Naive thymus-derived CD4-positive, alpha-beta T cell (primary cell): Measurements from ENCODE around the gene KCNE4. TPM values are rescaled to one million over a fixed set of nuclear protein-coding genes. Genes with fewer than 3 reads are reported as not detected.

Experiments
- ATAC-seq: fragments of 150-1000 bp; cut with Tn5 transposase; 2 replicates; pipeline ENCODE4 v1.10.0; 2021; ENCODE audit warnings: mild to moderate bottlenecking, moderate library complexity
- CTCF ChIA-PET: fragments of 350-600 bp; sonication (Branson Sonifier 250); formaldehyde crosslinking; loops from one replicate; lab custom pipeline; 2021; ENCODE audit warnings: antibody characterized with exemption; lab: Charles Lee
- POLR2A ChIA-PET: fragments of 350-600 bp; sonication (Branson Sonifier 250); formaldehyde crosslinking; loops from one replicate; lab custom pipeline; 2021; ENCODE audit warnings: antibody characterized with exemption, inconsistent platforms; lab: Charles Lee
- DNase-seq, 9 donors: peaks; one replicate each; pipeline versions ENCODE4 v3.0.0 to v3.0.0-alpha.2; 2020 to 2022; ENCODE audit warnings: mixed read lengths in 1 of 9
- H3K27ac ChIP-seq: one replicate; pipeline ENCODE4 v1.7.0; 2013; ENCODE audit warnings: mild to moderate bottlenecking, low read depth, low read length, moderate library complexity
- H3K27me3 ChIP-seq, 2 donors: one replicate each; pipeline ENCODE4 v1.7.0; 2013; ENCODE audit warnings: low read length in 2 of 2, mild to moderate bottlenecking in 2 of 2, moderate library complexity in 2 of 2; ENCODE audit not compliant: control insufficient read depth in 2 of 2, insufficient read depth in 2 of 2
- H3K36me3 ChIP-seq, 3 experiments: 1 replicate in 2 of 3; 2 replicates in 1 of 3; pipeline ENCODE4 v1.7.0; 2013; ENCODE audit warnings: low read length in 3 of 3, mild to moderate bottlenecking in 3 of 3, moderate library complexity in 1 of 3; ENCODE audit not compliant: insufficient read depth in 3 of 3, control insufficient read depth in 2 of 3
- H3K4me1 ChIP-seq, 2 donors: one replicate each; pipeline ENCODE4 v1.7.0; 2013; ENCODE audit warnings: low read length in 2 of 2, mild to moderate bottlenecking in 2 of 2, moderate library complexity in 1 of 2; ENCODE audit not compliant: control insufficient read depth in 2 of 2, insufficient read depth in 2 of 2
- H3K4me3 ChIP-seq: 2 replicates; pipeline ENCODE4 v1.7.0; 2013; ENCODE audit warnings: mild to moderate bottlenecking, low read length
- H3K9me3 ChIP-seq, 3 experiments: 1 replicate in 2 of 3; 2 replicates in 1 of 3; pipeline ENCODE4 v1.7.0; 2013; ENCODE audit warnings: low read length in 3 of 3; ENCODE audit not compliant: control insufficient read depth in 2 of 3
- H3K27ac Mint-ChIP-seq, 9 donors: one replicate each; pipeline ENCODE4 v1.8.0; 2020 to 2022; ENCODE audit warnings: mixed read lengths in 9 of 9, mild to moderate bottlenecking in 8 of 9, moderate library complexity in 5 of 9, inconsistent platforms in 2 of 9
- H3K27me3 Mint-ChIP-seq, 5 donors: one replicate each; pipeline ENCODE4 v1.8.0; 2021 to 2022; ENCODE audit warnings: mixed read lengths in 5 of 5, mild to moderate bottlenecking in 1 of 5
- H3K36me3 Mint-ChIP-seq, 5 donors: one replicate each; pipeline ENCODE4 v1.8.0; 2020 to 2022; ENCODE audit warnings: mixed read lengths in 5 of 5, mild to moderate bottlenecking in 3 of 5, inconsistent platforms in 1 of 5
- H3K4me1 Mint-ChIP-seq, 7 donors: one replicate each; pipeline ENCODE4 v1.8.0; 2020 to 2022; ENCODE audit warnings: mixed read lengths in 7 of 7, mild to moderate bottlenecking in 3 of 7, inconsistent platforms in 1 of 7
- H3K4me3 Mint-ChIP-seq, 10 donors: one replicate each; pipeline ENCODE4 v1.8.0; 2020 to 2022; ENCODE audit warnings: mild to moderate bottlenecking in 10 of 10, mixed read lengths in 10 of 10, moderate library complexity in 6 of 10, inconsistent platforms in 2 of 10
- H3K9me3 Mint-ChIP-seq, 11 donors: one replicate each; pipeline ENCODE4 v1.8.0; 2020 to 2022; ENCODE audit warnings: mixed read lengths in 11 of 11, mild to moderate bottlenecking in 4 of 11, inconsistent platforms in 1 of 11, moderate library complexity in 1 of 11
- intact Hi-C, 2 donors: fragments of 100-400 bp; cut with micrococcal nuclease; formaldehyde crosslinking; loops; one replicate each; pipeline ENCODE4 v1.15.1; 2023
- polyA plus RNA-seq, 2 donors: library from polyadenylated mRNA; unstranded; fragments of 300-500 nt; fragmentation: Illumina TruSeq; gene quantifications; one replicate each; pipeline ENCODE4 v1.2.3, GENCODE V29; 2021
- total RNA-seq, 6 experiments: library from RNA in 5 of 6; stranded (reverse) in 5 of 6; gene quantifications; 1 replicate in 5 of 6; 2 replicates in 1 of 6; pipeline ENCODE4 v1.2.3 and lab custom pipeline; 2021 to 2026

KCNE4 gene
- total and polyA plus RNA-seq, 7 experiments from 2014 or later: not detected

DNA sequence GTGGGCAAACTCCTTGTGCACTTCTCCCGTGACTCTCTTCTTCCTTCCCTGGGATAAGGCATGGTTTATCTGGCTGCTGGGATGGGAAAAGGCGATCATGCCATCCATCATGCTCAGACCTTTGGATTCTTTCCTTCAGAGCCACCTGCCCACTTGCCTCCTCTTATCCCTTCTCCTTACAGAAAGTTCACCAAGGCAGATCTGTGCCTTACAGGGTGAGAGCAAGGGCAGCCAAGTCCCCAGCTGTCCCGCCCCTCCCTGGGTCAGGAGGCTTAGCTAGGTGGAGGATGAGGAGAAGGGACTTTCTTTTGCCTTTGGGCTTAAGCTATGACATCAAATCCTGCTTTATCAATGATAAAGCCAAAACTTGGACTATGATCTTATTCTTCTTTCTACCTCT, 47.6 kb downstream of the KCNE4 start:
- H3K27me3 Mint-ChIP-seq: no peaks in the 10 kb centered on the region
- intact Hi-C loops: no loop called here
- H3K27me3 ChIP-seq: no peaks in the 10 kb centered on the region

DNA sequence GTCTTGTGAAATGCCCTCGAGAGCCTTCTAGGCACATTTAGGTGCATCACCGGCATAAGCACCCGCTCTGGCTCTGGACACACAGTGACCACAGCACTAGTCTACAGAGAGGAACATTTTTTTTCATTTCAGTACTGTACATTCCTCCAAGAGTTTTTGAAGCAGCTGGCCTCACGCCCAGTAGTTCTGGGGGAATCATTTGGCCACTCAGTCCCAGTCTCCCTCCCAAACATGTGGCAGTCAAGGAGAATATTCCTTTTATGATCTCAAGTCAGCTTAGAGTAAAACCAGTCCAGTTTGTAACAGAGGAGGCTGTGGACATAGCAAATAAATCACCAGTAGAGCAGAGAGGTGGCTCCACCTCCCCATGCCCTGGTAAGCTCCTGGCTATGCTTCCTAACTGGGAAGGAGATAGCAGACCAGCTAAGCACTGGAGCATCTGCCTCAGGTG, 48.1 kb downstream of the KCNE4 start:
- Histone ChIP-seq H3K9me3 (no peaks in the 10 kb centered on the region), H3K36me3 (no peaks in the 10 kb centered on the region), H3K27me3 (no peaks in the 10 kb centered on the region), H3K4me1 (no peaks in the 10 kb centered on the region), H3K27ac (no peak overlapping the region), H3K4me3 (no peak overlapping the region)
- H3K9me3 Mint-ChIP-seq: peaks cover 0 to 2% (median 0%) of the 10 kb centered on the region in 11 donors
- ChIA-PET POLR2A (no interaction called here), CTCF (no interaction called here)
- no peak for DNase-seq
- no peaks in the 10 kb centered on the region for H3K36me3 Mint-ChIP-seq
- ATAC-seq: no peak
- H3K27ac Mint-ChIP-seq: no peak overlapping the region
- H3K4me1 Mint-ChIP-seq: no peaks in the 10 kb centered on the region
- H3K4me3 Mint-ChIP-seq: no peak overlapping the region
- H3K27me3 Mint-ChIP-seq: no peaks in the 10 kb centered on the region
- intact Hi-C loops: no loop called here

More for the DNA sequence above, 47.6 kb downstream of the KCNE4 start:
- H3K9me3 ChIP-seq: no peaks in the 10 kb centered on the region
- CTCF ChIA-PET: no interaction called here
- H3K36me3 ChIP-seq: no peaks in the 10 kb centered on the region
- peak overlapping the region in 1 of 9 donors; percentile 34 for H3K27ac Mint-ChIP-seq
- peaks cover 0 to 2% (median 0%) of the 10 kb centered on the region in 11 donors for H3K9me3 Mint-ChIP-seq
- H3K4me3 ChIP-seq: no peak overlapping the region
- no peak overlapping the region for H3K27ac ChIP-seq
- H3K4me3 Mint-ChIP-seq: no peak overlapping the region
- POLR2A ChIA-PET: no interaction called here
- H3K4me1 ChIP-seq: no peaks in the 10 kb centered on the region
- ATAC-seq (no peak), DNase-seq (no peak)
- H3K4me1 Mint-ChIP-seq: no peaks in the 10 kb centered on the region
- H3K36me3 Mint-ChIP-seq: no peaks in the 10 kb centered on the region

DNA sequence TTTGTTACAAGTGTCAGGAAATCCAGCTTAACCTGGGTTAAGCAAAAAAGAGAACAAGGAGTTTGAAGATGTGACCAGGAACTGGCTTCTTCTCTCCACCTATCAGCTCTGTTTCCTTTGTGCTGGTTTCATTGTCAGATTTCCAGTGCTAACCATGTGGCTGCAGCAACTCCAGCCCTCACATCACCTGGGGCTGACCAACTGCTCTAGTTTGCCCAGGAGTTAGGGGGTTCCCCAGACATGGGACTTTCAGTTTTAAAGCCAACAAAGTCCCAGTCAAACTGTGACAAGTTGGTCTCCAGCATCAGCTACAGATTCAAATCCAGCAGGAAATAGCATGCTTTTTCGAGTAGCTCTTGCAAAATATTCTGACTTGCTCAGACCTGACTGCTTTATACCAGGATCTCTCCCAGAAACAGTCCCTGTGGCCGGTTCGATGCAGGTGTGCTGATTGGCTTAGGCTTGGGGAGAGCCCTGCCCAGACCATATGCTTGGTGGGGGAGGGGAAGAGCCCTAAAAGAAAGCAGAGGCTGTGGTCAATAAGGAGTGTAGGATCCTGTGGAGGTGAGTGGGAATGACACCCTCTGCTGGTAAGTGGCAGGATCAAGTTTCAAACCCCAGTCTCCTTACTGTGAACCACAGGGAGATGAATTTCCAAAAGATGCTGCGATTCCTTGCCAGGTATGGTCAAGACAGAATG, 49.5 kb downstream of the KCNE4 start:
- H3K4me1 Mint-ChIP-seq: no peaks in the 10 kb centered on the region
- H3K27ac Mint-ChIP-seq: no peak overlapping the region
- CTCF ChIA-PET: no interaction called here
- Histone ChIP-seq H3K27me3 (no peaks in the 10 kb centered on the region), H3K4me3 (no peak overlapping the region), H3K36me3 (no peaks in the 10 kb centered on the region), H3K4me1 (no peaks in the 10 kb centered on the region), H3K27ac (no peak overlapping the region), H3K9me3 (no peaks in the 10 kb centered on the region)
- no peak overlapping the region for H3K4me3 Mint-ChIP-seq
- H3K36me3 Mint-ChIP-seq: no peaks in the 10 kb centered on the region
- DNase-seq (no peak), ATAC-seq (no peak)
- H3K9me3 Mint-ChIP-seq: peaks cover 0 to 2% (median 0%) of the 10 kb centered on the region in 11 donors
- POLR2A ChIA-PET: no interaction called here
- intact Hi-C loops: no loop called here
- H3K27me3 Mint-ChIP-seq: no peaks in the 10 kb centered on the region

DNA sequence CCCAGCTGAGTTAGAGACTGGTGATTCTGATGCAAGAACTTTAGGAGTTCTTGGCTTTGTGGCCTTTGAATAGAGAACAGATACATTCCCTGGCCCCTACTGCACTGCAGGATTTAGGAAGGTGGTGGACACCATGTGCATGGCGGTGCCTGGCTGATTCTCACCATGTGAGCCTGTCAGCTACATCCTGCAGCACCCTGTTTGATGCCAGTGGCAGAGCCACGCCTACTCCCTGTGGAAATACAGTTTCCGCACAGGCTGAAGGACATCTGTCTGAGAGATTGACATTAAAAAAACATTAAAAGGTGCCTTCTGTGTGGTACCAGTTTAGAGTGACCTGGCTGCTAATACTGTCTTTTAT, 50.0 kb downstream of the KCNE4 start:
- H3K4me3 ChIP-seq: no peak overlapping the region
- H3K4me3 Mint-ChIP-seq: no peak overlapping the region
- no peak overlapping the region for H3K27ac Mint-ChIP-seq
- H3K4me1 Mint-ChIP-seq: no peaks in the 10 kb centered on the region
- peaks cover 0 to 2% (median 0%) of the 10 kb centered on the region in 11 donors for H3K9me3 Mint-ChIP-seq
- H3K4me1 ChIP-seq: no peaks in the 10 kb centered on the region
- no peaks in the 10 kb centered on the region for H3K36me3 Mint-ChIP-seq
- intact Hi-C loops: no loop called here
- no peak overlapping the region for H3K27ac ChIP-seq
- H3K9me3 ChIP-seq: no peaks in the 10 kb centered on the region
- no peaks in the 10 kb centered on the region for H3K36me3 ChIP-seq
- ChIA-PET POLR2A (no interaction called here), CTCF (no interaction called here)
- H3K27me3 ChIP-seq: no peaks in the 10 kb centered on the region
- no peaks in the 10 kb centered on the region for H3K27me3 Mint-ChIP-seq
- ATAC-seq (no peak), DNase-seq (no peak)

DNA sequence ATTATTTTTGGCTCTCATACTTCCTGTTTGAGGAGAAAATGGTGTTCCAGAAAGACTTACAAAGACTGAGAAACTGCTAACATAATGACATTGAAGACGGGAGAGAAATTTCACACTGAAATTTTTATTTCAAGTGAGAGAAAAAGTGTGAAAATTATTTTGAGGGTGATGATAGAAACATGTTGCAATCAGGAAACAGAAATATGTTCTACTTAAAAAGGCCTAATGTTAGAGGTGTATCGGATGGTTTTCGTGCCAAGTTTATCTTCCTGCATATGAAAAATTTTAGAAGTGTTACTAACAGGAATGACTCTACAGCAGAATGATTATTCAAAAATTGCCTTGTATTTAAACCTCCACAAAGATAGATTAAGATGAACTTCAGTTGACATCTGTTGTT, 50.5 kb downstream of the KCNE4 start:
- Histone ChIP-seq H3K4me1 (no peaks in the 10 kb centered on the region), H3K27me3 (no peaks in the 10 kb centered on the region), H3K27ac (no peak overlapping the region), H3K4me3 (no peak overlapping the region), H3K36me3 (no peaks in the 10 kb centered on the region), H3K9me3 (no peaks in the 10 kb centered on the region)
- Mint-ChIP-seq H3K27ac (no peak overlapping the region), H3K36me3 (no peaks in the 10 kb centered on the region), H3K4me3 (no peak overlapping the region), H3K27me3 (no peaks in the 10 kb centered on the region), H3K4me1 (no peaks in the 10 kb centered on the region), H3K9me3 (peaks cover 0 to 2% (median 0%) of the 10 kb centered on the region in 11 donors)
- POLR2A ChIA-PET: no interaction called here
- CTCF ChIA-PET: no interaction called here
- intact Hi-C loops: no loop called here
- no peak for DNase-seq
- ATAC-seq: no peak

DNA sequence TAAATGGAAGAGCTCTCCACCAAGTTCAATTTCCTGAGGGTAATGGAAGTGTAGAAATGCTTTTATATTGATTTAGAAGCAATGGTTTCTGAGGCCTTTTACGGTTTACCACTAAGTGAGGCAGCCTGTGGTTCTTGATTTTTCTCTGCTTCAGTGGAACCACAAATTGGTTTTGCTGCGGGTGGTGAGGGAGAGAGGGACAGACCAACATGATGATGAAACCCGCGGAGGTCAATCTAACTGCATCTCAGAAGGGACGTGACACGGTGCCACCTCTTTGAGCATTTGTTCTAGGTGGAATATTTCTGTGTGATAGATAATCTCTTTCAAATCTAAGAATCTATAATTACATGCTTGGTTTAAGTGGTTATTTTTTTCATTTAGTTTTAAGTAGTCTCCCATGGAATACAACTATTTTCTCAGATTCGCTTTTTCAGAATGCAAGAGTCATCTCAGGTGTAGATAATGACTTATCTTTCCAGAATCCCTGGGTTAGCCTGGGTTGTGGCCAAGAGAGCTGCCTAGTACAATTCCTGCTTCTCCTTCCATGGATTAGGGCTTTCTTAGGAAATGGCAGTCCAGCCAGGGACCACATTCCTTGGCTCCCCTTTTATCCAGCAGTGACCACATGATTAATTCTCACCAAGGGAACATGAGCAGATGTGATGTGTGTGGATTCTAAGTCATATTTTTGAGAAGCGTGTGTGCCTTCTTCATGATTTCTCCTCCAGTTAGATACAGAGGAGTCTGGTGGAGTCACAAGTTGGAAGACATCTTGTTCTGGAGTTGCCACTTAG, 52.5 kb downstream of the KCNE4 start:
- Histone ChIP-seq H3K27ac (no peak overlapping the region), H3K36me3 (no peaks in the 10 kb centered on the region), H3K9me3 (no peaks in the 10 kb centered on the region), H3K4me3 (no peak overlapping the region), H3K27me3 (no peaks in the 10 kb centered on the region), H3K4me1 (no peaks in the 10 kb centered on the region)
- Mint-ChIP-seq H3K36me3 (no peaks in the 10 kb centered on the region), H3K4me1 (no peaks in the 10 kb centered on the region), H3K4me3 (no peak overlapping the region), H3K9me3 (peaks cover 0 to 2% (median 0%) of the 10 kb centered on the region in 11 donors), H3K27ac (no peak overlapping the region), H3K27me3 (no peaks in the 10 kb centered on the region)
- ChIA-PET POLR2A (interaction anchor here (0.6 kb wide), 1 partner anchor 23 kb away, joined by 3 read pairs; no protein-coding TSS in a partner anchor), CTCF (no interaction called here)
- intact Hi-C loops: no loop called here
- ATAC-seq (no peak), DNase-seq (no peak)
